Kidney epithelial cell (primary cell): ENCODE data around the gene GNB2. TPM values are rescaled to one million over a fixed set of nuclear protein-coding genes. Genes with fewer than 3 reads are reported as not detected.
"Not testable (repeated sequence)": the region's sequence is repeated elsewhere in the genome, so short reads cannot be mapped to it uniquely, and the experiment has no call there.

Experiments
- DNase-seq: peaks from one replicate; pipeline ENCODE4 v3.0.0-alpha.2; 2010; ENCODE audit warnings: low read depth
- H3K27me3 ChIP-seq: 2 replicates; pipeline ENCODE4 v1.6.0; 2011; ENCODE audit warnings: low read length; ENCODE audit not compliant: control insufficient read depth, insufficient read depth
- H3K36me3 ChIP-seq: 2 replicates; pipeline ENCODE4 v1.5.1; 2011; ENCODE audit warnings: low read length; ENCODE audit not compliant: control insufficient read depth, insufficient read depth
- H3K4me3 ChIP-seq: 2 replicates; pipeline ENCODE4 v1.5.1; 2011; ENCODE audit warnings: low read depth, mild to moderate bottlenecking, control low read depth, low read length
- total RNA-seq: library from RNA; depleted of rRNA; stranded (reverse); fragments of >200 nt; gene quantifications from 2 replicates; pipeline ENCODE4 v1.2.3, GENCODE V29; 2015
- TF ChIP-seq, protein P1 (sequence below): IDR thresholded peaks from 2 replicates; pipeline ENCODE4 v1.5.1; 2011; ENCODE audit warnings: mild to moderate bottlenecking, moderate library complexity, low read length, control low read depth, inconsistent platforms; ENCODE audit not compliant: insufficient read depth, poor library complexity, severe bottlenecking

The GNB2 gene
- total RNA-seq, 1 donor from 2014 or later = 330 TPM

GRCh38 chr7:100696123-100696521, 22.6 kb downstream of the GNB2 start:
- TF ChIP-seq, protein P1, sequence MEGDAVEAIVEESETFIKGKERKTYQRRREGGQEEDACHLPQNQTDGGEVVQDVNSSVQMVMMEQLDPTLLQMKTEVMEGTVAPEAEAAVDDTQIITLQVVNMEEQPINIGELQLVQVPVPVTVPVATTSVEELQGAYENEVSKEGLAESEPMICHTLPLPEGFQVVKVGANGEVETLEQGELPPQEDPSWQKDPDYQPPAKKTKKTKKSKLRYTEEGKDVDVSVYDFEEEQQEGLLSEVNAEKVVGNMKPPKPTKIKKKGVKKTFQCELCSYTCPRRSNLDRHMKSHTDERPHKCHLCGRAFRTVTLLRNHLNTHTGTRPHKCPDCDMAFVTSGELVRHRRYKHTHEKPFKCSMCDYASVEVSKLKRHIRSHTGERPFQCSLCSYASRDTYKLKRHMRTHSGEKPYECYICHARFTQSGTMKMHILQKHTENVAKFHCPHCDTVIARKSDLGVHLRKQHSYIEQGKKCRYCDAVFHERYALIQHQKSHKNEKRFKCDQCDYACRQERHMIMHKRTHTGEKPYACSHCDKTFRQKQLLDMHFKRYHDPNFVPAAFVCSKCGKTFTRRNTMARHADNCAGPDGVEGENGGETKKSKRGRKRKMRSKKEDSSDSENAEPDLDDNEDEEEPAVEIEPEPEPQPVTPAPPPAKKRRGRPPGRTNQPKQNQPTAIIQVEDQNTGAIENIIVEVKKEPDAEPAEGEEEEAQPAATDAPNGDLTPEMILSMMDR = no peak
- Histone ChIP-seq H3K4me3 (no peak overlapping the region), H3K27me3 (peaks cover 4% of the 10 kb centered on the region), H3K36me3 (no peaks in the 10 kb centered on the region)
- no peak for DNase-seq

DNA sequence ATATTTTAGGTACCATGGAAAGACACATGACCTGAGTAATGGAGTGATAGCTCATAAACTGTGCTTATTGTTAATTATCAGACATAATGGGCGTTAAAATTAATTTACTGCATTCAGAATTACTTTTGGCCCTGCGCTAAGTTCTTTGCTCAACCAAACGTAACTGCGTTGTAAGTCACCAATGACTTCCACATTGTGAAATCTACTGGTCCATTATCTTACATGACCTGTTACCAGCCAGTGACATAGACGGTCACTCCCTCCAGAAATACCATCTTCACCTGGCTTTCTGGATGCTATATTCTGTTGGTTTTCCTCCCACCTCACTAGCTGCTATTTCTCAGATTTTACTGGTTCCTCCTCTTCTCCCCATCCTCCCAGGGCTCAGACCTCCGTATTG, 25.5 kb downstream of the GNB2 start:
- H3K27me3 ChIP-seq = peaks cover 5% of the 10 kb centered on the region
- H3K36me3 ChIP-seq = no peaks in the 10 kb centered on the region
- TF ChIP-seq, protein P1 = no peak
- DNase-seq = no peak
- H3K4me3 ChIP-seq = no peak overlapping the region

DNA sequence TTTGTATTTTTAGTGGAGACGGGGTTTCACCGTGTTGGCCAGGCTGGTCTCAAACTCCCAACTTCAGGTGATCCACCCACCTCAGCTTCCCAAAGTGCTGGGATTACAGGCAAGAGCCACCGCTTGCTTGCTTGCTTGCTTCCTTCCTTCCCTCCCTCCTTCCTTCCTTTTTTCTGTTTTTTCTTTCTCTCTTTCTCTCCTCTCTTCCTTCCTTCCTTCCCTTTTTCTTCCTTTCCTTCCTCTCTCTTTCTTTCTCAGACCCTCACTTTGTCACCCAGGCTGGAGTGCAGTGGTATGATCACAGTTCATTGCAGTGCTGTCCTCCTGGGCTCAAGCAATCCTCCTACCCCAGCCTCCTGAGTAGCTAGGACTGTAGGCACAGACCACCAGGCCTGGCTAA, 27.5 kb downstream of the GNB2 start:
- not testable (repeated sequence) for DNase-seq, H3K36me3 ChIP-seq, H3K4me3 ChIP-seq, H3K27me3 ChIP-seq

DNA sequence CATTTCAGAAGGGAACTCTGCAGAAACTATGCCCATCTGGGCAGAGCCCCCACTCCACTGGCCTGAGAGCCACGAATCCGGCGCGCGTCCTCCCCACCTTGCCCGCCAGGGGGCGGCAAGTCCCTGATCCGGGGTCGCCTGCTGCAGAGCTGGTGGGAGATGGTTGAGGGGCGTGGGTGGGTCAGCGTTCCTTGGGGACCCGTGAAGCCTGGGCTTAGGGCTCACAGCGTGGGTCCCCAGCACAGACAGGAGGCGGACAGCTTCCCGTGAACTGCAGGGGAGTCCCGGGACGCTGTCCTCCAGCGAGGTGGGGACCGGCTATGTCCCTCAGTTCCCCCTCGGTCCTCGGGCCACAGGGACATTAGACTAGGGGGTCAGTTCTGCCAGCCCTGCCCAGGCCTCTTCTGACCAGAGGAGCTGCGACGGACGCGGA, 31.8 kb downstream of the GNB2 start:
- no peak for DNase-seq
- TF ChIP-seq, protein P1 = peak; percentile 96

GRCh38 chr7:100705753-100706671, 32.5 kb downstream of the GNB2 start, which contains the start of gene POP7:
POP7 (plus strand) TSS chr7:100706121; CDS start chr7:100706831, 710 bp downstream.
- TF ChIP-seq, protein P1 = no peak
- H3K27me3 ChIP-seq = peaks cover 2% of the 10 kb centered on the region
- no peaks in the 10 kb centered on the region for H3K36me3 ChIP-seq
- DNase-seq = peak; percentile 86
- peak within 1 kb of the TSS; percentile 94 for H3K4me3 ChIP-seq

More for the DNA sequence above, 31.8 kb downstream of the GNB2 start:
- Histone ChIP-seq H3K36me3 (no peaks in the 10 kb centered on the region), H3K27me3 (peaks cover 3% of the 10 kb centered on the region), H3K4me3 (peak overlapping the region; percentile 94)

- TF ChIP-seq, protein P1 = no peak
Measured at GRCh38 chr7:100706672-100707311, 33.3 kb downstream of the GNB2 start.

More at GRCh38 chr7:100706672-100707311, 33.3 kb downstream of the GNB2 start:
- H3K27me3 ChIP-seq = no peaks in the 10 kb centered on the region
- DNase-seq = no peak
- H3K4me3 ChIP-seq = peak overlapping the region; percentile 94
- H3K36me3 ChIP-seq = no peaks in the 10 kb centered on the region
